Thymus (tissue), 11 donors: ENCODE results near the gene PPM1H. TPM values are rescaled to one million over a fixed set of nuclear protein-coding genes. Genes with fewer than 3 reads are reported as not detected.
"Not testable (repeated sequence)": the region's sequence is repeated elsewhere in the genome, so short reads cannot be mapped to it uniquely, and the experiment has no call there.

ENCODE experiments used
- DNase-seq, 9 donors: peaks; one replicate each; pipeline ENCODE4 v3.0.0-alpha.2; 2013; ENCODE audit warnings: low spot score in 9 of 9, low read depth in 6 of 9, missing footprints in 1 of 9
- H3K27ac ChIP-seq, 2 donors: one replicate each; pipeline ENCODE4 v1.5.1; 2013; ENCODE audit warnings: control low read depth in 1 of 2, low read depth in 1 of 2, low read length in 1 of 2, mild to moderate bottlenecking in 1 of 2, moderate library complexity in 1 of 2
- H3K27me3 ChIP-seq, 2 donors: one replicate each; pipeline ENCODE4 v1.5.1; 2013; ENCODE audit warnings: low read length in 1 of 2; ENCODE audit not compliant: control insufficient read depth in 2 of 2, insufficient read depth in 1 of 2
- H3K36me3 ChIP-seq, 2 donors: one replicate each; pipeline ENCODE4 v1.5.1; 2013; ENCODE audit warnings: low read length in 1 of 2, mild to moderate bottlenecking in 1 of 2, moderate library complexity in 1 of 2; ENCODE audit not compliant: control insufficient read depth in 2 of 2, insufficient read depth in 2 of 2
- H3K4me1 ChIP-seq, 2 donors: one replicate each; pipeline ENCODE4 v1.5.1; 2013; ENCODE audit warnings: low read length in 2 of 2; ENCODE audit not compliant: control insufficient read depth in 2 of 2, insufficient read depth in 2 of 2
- H3K4me3 ChIP-seq, 2 donors: one replicate each; pipeline ENCODE4 v1.5.1; 2013; ENCODE audit warnings: low read length in 2 of 2, control low read depth in 1 of 2, mild to moderate bottlenecking in 1 of 2
- H3K9me3 ChIP-seq, 2 donors: one replicate each; pipeline ENCODE4 v1.5.1; 2013; ENCODE audit warnings: low read length in 1 of 2, mild to moderate bottlenecking in 1 of 2; ENCODE audit not compliant: control insufficient read depth in 2 of 2, insufficient read depth in 1 of 2
- WGBS: extraction: QIAGEN DNeasy Blood & Tissue Kit; methylation state at CpG from one replicate; pipeline ENCODE4 v1.1.7; 2013; 5-methylcytosine and 5-hydroxymethylcytosine counted together
- polyA plus RNA-seq: library from polyadenylated mRNA; stranded (reverse); fragments of 200-250 nt; gene quantifications from one replicate; pipeline ENCODE4 v1.2.3, GENCODE V29; 2013
- total RNA-seq: library from RNA; stranded (reverse); fragments of 120-200 nt; gene quantifications from one replicate; pipeline ENCODE4 v1.2.4, GENCODE V29; 2013
- donor health status: healthy.

PPM1H gene
- total and polyA plus RNA-seq, 2 donors, result 3.6 to 7.8 TPM

GRCh38 chr12:62731055-62731820, 203.7 kb downstream of the PPM1H start:
- Histone ChIP-seq H3K36me3 (no peaks in the 10 kb centered on the region), H3K4me3 (no peak overlapping the region), H3K27me3 (no peaks in the 10 kb centered on the region), H3K4me1 (peaks cover under 1 to 33% of the 10 kb centered on the region in 2 donors), H3K27ac (no peak overlapping the region), H3K9me3 (no peaks in the 10 kb centered on the region)
- no peak for DNase-seq
- 83% methylated on average over 11 of the region's 11 CpGs for WGBS

GRCh38 chr12:62730649-62731048, 204.3 kb downstream of the PPM1H start:
- Histone ChIP-seq H3K4me3 (no peak overlapping the region), H3K9me3 (no peaks in the 10 kb centered on the region), H3K4me1 (peaks cover 0 to 28% of the 10 kb centered on the region in 2 donors), H3K36me3 (no peaks in the 10 kb centered on the region), H3K27ac (no peak overlapping the region), H3K27me3 (no peaks in the 10 kb centered on the region)
- DNase-seq, result no peak
- WGBS, result 96% methylated on average over 2 of the region's 2 CpGs

- H3K4me1 ChIP-seq, result peaks cover 0 to 31% of the 10 kb centered on the region in 2 donors
- not testable (repeated sequence) for H3K9me3 ChIP-seq, H3K27ac ChIP-seq, H3K4me3 ChIP-seq, H3K27me3 ChIP-seq, DNase-seq, H3K36me3 ChIP-seq
- WGBS, result 96% methylated on average over 13 of the region's 13 CpGs
These were observed 205.1 kb downstream of the PPM1H start for GRCh38 chr12:62729579-62730544.

- no peak for DNase-seq
- WGBS, result 92% methylated on average over 2 of the region's 2 CpGs
- peaks cover 0 to 41% of the 10 kb centered on the region in 2 donors for H3K4me1 ChIP-seq
- H3K27me3 ChIP-seq, result no peaks in the 10 kb centered on the region
- no peaks in the 10 kb centered on the region for H3K36me3 ChIP-seq
- H3K4me3 ChIP-seq, result no peak overlapping the region
- no peaks in the 10 kb centered on the region for H3K9me3 ChIP-seq
- H3K27ac ChIP-seq, result no peak overlapping the region
These were observed 206.2 kb downstream of the PPM1H start for GRCh38 chr12:62728741-62729140.

GRCh38 chr12:62726471-62726980, 208.4 kb downstream of the PPM1H start:
- H3K4me3 ChIP-seq, result no peak overlapping the region
- no peak overlapping the region for H3K27ac ChIP-seq
- H3K4me1 ChIP-seq, result peaks cover 2 to 36% of the 10 kb centered on the region in 2 donors
- 99% methylated on average over 6 of the region's 6 CpGs for WGBS
- H3K36me3 ChIP-seq, result no peaks in the 10 kb centered on the region
- no peak for DNase-seq
- no peaks in the 10 kb centered on the region for H3K27me3 ChIP-seq
- H3K9me3 ChIP-seq, result no peaks in the 10 kb centered on the region

- Histone ChIP-seq H3K27ac (no peak overlapping the region), H3K4me3 (no peak overlapping the region), H3K9me3 (no peaks in the 10 kb centered on the region), H3K4me1 (peaks cover 2 to 31% of the 10 kb centered on the region in 2 donors), H3K27me3 (no peaks in the 10 kb centered on the region), H3K36me3 (no peaks in the 10 kb centered on the region)
- DNase-seq, result no peak
- 64% methylated on average over 1 of the region's 1 CpG for WGBS
These were observed 209.2 kb downstream of the PPM1H start for GRCh38 chr12:62725781-62726180.

- Histone ChIP-seq H3K27ac (no peak overlapping the region), H3K4me3 (no peak overlapping the region), H3K36me3 (no peaks in the 10 kb centered on the region), H3K9me3 (no peaks in the 10 kb centered on the region), H3K4me1 (peaks cover 2 to 34% of the 10 kb centered on the region in 2 donors), H3K27me3 (no peaks in the 10 kb centered on the region)
- 94% methylated on average over 4 of the region's 4 CpGs for WGBS
- no peak for DNase-seq
These were observed 210.0 kb downstream of the PPM1H start for GRCh38 chr12:62724947-62725451.

- Histone ChIP-seq H3K27me3 (no peaks in the 10 kb centered on the region), H3K9me3 (no peaks in the 10 kb centered on the region), H3K4me1 (peaks cover 2 to 38% of the 10 kb centered on the region in 2 donors), H3K4me3 (no peak overlapping the region), H3K36me3 (no peaks in the 10 kb centered on the region), H3K27ac (no peak overlapping the region)
- 72% methylated on average over 3 of the region's 3 CpGs for WGBS
- DNase-seq, result peak in 2 of 9 donors; percentile 28 to 55
These were observed 210.7 kb downstream of the PPM1H start for GRCh38 chr12:62724285-62724684.
